HG02885 (cell line): ENCODE data around the gene FAM184B.

ENCODE experiments used
- ATAC-seq: cut with Tn5 transposase; IDR thresholded peaks from one replicate; pipeline ENCODE4 v1.9.1; 2021; ENCODE audit warnings: mild to moderate bottlenecking; ENCODE audit not compliant: unreplicated experiment, poor library complexity

Gene FAM184B

GRCh38 chr4:17595471-17596005 lies 185.9 kb downstream of the FAM184B start:
- ATAC-seq = peak; percentile 84

DNA sequence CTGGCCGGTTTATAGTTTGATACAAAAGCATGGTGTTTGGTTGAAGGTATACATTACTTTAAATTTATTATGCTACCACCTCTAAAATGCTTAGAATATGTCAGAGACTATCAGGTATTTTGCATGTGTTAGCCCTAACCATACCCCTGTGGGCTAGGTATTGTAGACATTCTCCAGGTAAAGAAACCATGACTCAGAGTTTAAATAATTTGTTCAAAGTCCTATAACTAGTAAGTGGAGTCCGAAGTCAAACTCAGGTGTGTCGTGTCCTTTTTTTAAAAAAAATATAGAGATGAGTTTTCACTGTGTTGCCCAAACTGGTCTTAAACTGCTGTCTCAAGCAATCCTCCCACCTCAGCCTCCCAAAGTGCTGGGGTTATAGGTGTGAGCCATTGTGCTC lies 192.1 kb downstream of the FAM184B start:
- no peak for ATAC-seq

GRCh38 chr4:17587094-17587822 lies 194.2 kb downstream of the FAM184B start:
- ATAC-seq = no peak

GRCh38 chr4:17584521-17585213 lies 196.8 kb downstream of the FAM184B start:
- no peak for ATAC-seq

GRCh38 chr4:17583941-17584340 lies 197.5 kb downstream of the FAM184B start:
- ATAC-seq = no peak

DNA sequence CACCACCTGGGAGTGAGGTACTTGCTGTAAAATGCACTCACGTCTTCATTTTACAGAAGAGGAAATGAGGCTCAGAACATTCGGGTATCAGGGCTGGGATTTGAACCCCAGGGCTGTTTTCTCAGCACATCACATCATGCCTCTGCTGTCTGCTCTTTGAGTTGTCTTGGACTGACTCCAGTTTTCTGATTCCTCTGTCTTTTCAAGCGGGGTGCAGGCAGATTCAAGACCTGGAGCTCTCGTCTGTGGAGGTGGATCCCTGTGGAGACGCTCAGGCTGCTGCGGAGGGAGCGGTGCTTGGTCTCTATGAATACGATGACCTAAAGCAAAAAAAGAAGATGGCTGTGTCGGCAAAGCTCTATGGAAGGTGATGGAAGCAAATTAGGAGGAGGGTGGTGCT lies 198.1 kb downstream of the FAM184B start:
- no peak for ATAC-seq

- no peak for ATAC-seq
These were observed 200.5 kb downstream of the FAM184B start for GRCh38 chr4:17580969-17581368.
